GM19468 (cell line): ENCODE data around the gene PITPNM1.
"Not testable (repeated sequence)": the region's sequence is repeated elsewhere in the genome, so short reads cannot be mapped to it uniquely, and the experiment has no call there.

Source experiments
- ATAC-seq: cut with Tn5 transposase; IDR thresholded peaks from one replicate; pipeline ENCODE4 v1.9.1; 2021; ENCODE audit warnings: mild to moderate bottlenecking, moderate library complexity, moderate number of reproducible peaks; ENCODE audit not compliant: unreplicated experiment; ENCODE audit errors: extremely low read depth

The PITPNM1 gene

DNA sequence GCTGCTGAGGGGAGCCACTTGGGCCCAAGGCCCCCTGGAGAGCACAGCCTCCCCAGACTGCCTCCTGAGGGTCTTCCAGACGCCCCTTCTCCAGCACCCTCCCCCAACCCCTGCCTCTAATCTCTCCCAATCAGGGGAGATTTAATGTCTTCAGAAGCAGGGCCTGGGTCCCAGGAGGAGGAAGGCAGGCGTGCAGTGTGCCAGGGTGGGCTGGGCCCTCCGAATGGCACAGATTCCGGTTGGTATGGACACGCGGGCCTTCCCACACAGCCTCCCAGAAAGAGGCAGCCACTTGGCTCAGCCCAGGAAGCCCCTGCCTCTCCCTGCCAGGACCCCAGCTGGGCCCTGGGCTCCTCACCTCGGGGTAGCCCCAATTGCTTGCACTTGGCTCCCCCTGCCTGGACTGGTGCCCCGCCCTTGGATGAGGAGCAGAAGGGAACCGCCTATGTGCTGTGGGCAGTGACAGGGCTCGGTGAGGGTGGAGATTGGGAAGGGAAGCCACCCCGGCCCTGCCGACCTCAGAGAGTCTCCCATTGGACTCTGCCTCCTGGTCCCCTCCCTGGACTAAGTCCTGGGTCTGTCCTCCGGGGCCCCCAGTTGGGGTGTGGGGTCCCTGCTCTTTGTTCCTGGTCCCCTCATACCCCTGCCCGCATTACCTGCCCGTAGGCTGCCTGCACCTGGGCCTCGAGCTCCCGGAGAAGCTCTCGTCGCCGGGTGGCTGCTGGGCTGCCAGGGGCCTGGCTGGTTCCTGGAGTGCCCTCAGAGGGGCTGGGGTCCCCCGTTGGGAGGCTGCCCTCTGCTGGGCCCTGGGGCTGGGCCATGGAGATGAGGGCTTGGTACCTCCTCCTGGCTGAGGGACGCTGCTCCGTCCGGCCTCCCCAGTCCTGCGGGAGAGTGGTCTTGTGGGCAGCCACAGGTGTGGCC, 18.7 kb upstream of the PITPNM1 start:
- ATAC-seq: no peak

GRCh38 chr11:67522844-67523555, 17.8 kb upstream of the PITPNM1 start, which contains the start of gene CABP2:
CABP2 (minus strand) TSS chr11:67523446; CDS start chr11:67523326, 120 bp downstream.
- no peak for ATAC-seq

DNA sequence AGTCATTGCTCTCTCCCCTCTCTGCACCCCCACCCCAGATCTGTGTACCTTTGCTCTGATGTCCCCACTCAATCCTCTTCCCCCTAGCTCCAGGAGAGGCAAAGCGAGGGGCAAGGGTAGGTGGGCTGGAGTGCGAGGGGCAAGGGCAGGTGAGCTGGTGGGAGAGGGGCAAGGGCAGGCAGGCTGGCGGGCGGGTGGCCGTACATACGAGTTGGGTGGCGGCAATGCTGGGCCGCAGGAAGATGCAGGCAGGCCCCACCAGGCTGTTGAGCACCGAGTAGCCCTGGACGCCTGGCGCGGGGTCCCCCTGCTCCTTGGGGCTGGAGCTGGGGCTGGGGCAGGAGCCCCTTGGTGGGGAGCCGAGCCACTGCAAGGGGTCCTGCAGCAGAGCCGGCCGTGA, 17.2 kb upstream of the PITPNM1 start:
- ATAC-seq: no peak

GRCh38 chr11:67521924-67522323, 16.8 kb upstream of the PITPNM1 start:
- ATAC-seq: no peak

- ATAC-seq: no peak
Observed at GRCh38 chr11:67520856-67521824, 16.0 kb upstream of the PITPNM1 start.

- no peak for ATAC-seq
Observed at GRCh38 chr11:67519726-67520125, 14.6 kb upstream of the PITPNM1 start.

DNA sequence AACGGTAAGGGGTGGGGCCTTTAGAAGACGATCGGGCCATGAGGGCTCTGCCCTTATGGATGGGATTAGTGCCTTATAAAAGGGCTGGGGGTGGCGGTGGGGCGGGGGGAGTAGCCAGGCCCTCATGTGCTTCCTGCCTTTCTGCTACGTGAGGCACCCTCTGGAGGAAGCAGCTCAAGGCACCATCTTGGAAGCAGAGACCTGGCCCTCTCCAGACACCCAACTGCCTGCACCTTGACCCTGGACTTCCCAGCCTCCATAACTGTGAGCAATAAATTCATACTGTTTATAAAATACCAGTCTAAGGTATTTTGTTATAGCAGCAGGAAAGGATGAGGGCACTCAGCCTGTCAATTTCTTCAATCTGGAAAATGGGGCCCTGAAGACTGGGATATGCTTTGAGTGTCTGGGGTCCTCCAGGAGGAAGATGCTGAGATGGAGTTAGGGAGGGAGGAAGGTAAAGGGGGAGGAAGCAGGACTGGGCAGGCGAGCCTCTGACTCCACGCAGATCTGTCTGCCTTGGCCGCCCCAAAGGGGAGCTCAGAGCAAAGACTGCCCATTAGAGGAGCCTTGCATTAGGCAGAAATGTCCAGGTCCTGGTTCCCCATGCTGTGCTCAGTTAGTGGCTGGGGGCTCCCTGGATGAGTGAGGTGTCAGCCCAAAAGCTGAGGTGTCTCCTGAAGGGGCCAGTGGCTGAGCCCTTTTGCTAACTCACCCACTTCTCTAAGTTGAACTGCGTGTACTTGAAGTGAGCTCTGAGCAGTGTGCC, 12.8 kb upstream of the PITPNM1 start:
- ATAC-seq: no peak

GRCh38 chr11:67516806-67517205, 11.6 kb upstream of the PITPNM1 start:
- no peak for ATAC-seq

DNA sequence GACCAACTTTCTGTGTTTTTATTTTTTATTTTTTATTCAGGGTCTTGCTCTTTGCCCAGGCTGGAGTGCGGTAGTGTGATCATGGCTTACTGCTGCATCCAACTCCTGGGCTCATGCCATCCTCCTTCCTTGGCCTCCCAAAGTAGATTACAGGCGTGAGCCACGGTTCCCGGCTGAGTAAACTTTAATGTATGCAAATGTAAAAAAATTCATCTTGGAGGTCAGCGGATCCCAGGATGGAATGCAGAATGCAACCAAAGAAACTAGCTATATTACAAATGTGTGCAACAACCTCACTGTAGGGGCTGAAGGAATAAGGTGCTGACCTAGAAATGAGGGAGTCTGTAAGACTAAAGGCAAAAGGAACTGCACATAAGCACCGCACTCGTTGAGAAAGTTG, 9.0 kb upstream of the PITPNM1 start:
- no peak for ATAC-seq

DNA sequence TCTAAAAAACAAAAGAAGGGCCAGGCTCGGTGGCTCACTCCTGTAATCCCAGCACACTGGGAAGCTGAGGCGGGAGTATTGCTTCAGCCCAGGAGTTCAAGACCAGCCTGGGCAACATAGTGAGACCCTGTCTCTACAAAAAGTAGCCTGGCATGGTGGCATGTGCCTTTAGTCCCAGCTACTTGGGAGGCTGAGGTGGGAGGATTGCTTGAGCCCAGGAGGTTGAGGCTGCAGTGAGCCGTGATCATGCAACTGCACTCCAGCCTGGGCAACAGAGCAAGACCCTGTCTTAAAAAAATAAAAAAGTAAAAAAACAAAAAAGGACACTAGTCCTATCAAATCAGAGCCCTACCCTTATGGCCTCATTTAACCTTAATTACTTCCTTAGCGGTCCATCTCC, 6.4 kb upstream of the PITPNM1 start:
- ATAC-seq: not testable (repeated sequence)

DNA sequence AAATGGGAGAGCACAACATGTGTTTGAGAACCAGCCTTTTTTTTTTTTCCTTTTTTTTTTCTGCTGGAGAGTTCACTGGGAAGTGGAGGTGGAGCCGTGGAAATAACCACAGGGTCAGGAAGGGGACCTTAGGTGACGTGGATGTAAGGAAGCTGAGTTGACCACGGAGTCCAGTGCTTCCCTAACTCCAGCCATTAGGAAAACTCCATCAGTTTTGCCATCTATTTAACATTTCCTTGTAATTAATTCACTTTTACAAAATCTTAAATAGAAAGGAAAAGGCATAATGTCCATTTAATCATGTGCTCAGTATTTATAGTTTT, 4.8 kb upstream of the PITPNM1 start:
- no peak for ATAC-seq

DNA sequence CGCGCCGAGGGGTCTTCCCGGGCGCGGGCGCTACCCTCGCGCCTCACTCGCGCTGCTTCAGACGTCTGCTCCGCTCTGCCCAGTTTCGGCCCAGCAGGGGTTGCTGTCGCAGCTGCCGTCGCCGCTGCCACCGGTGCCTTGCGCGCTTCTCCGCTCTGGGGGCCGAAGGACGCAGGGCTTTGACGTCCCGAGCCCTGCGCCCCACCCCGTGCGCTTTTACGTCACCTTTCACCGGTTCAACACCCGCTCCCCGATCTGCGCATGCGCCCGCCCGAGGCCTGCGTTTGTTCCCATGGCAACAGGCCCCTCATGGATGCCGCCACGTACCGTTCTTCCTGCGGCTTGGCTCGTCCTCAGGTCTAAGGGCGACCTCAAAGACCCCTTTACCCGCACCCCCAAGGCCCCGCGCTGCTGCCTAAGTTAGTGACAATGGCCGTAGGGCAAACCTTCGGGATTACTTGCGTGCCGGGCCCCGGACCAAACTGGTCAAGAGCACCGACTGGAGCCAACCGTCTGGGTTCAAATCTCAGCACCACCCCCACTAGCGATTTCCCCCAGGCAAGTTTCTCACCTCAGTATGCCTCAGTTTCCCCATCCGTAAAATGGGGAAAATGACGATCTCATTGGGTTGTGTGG, 3.4 kb upstream of the PITPNM1 start:
- ATAC-seq: peak; percentile 27

DNA sequence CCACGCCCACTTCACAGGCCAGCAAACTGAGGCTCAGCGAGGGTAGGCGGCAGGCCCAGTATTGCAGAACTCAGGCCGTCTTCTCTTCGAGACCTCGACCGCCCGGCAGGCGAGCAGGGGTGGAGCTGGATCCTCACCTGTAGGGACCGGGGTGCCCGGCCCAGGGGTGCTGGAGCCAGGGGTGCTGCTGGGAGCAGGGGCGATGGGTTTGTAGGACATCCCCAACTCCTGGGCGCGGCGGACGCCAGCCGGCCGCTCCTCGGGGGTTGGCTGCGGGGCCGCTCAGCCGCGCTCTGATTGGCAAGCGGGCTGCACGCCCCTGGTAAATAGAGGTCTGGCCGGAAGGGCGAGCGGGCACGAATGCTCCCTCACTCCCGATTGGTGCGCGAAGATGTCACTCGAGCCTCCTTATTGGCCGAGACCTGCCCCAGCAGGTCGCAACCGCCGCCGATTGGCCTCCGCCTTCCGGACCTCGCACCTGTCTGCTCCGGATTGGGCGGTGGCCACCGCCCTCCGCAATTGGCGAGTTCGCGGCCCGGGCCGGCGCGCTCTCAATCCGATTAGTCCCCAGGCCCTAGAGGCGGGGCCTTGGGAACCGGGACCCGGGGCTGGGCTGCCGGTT, 2.8 kb upstream of the PITPNM1 start, which contains the start of gene CDK2AP2:
Gene CDK2AP2, minus strand, starts transcription at position 299 of the 622 bp plus-strand sequence. Its CDS starts 80 bp downstream, at position 219.
- ATAC-seq: peak; percentile 64

DNA sequence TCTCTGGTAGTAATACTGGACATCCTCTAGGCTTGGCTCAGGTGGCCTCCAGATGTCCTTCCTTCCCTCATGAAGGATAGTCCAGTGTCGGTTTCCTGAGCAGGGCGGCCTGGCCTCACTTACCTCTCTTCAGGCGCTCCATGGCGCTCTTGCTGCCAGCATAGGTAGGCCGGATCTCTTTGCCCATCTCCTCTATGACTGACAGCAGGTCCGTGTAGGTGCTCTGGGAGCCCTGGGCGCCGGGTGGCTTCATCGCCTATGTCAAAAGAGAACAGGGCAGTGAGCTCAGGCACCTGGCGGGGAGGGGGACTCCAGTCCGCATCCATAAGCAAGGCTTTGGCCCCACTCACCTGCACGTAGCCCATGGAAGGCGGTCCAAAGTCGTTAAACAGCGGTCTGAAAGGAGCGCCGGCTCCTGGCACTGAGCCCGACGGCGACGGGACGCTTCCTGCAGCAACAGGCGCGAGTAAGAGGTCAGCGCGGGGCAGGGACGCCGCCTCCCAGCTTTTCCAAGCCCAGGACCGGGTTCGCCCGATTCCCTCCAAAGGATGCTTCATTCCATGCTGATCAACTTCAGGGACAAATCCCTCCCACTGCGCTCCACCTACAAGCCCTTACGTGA, 2.2 kb upstream of the PITPNM1 start:
- no peak for ATAC-seq

GRCh38 chr11:67506426-67507051, 1.4 kb upstream of the PITPNM1 start:
- no peak for ATAC-seq

DNA sequence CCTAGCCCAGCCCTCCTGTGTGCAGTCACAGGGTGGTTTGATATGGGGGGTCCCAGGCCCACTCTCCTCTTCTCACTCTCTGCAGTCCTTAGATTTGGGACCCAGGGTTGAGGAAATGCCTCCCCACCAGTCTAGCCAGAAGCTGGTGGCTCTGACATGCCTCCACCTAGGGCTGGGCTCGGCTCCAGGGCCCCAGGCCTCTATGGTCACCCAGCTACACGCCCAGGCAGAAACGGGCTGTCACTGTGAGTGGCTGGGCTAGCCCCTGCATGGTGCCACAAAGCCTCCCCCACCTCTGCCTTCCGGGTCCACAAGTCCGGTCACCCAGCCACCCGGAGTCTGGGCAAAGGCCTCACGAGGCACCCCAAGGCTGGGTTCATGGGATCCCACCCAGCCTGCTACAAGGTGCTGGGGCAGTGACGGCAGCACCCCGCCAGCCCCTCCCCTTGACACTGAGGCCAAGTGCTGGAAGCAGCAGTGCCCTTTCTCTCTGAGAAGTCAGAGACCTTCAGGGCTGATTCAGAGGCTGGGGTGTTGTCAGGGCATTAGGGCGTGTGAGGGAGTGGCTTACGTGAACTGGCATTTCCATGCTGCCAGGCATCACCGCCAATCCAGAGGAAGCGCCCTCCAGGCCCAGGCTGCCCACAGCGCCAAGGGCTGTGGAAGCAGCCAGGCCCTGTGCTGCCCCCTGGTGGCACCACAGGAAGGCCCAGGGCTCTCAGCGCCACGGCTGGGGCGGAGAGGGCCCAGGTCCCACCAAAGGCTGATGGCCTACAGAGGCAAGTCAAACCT, 638 bp upstream of the PITPNM1 start:
- ATAC-seq: no peak
